Activated T-helper 2 cell treated with anti-CD3 and anti-CD28 coated beads, Interferon-gamma antibody, Interleukin-2, Interleukin-4, amounts not matched to agents 10 μg/mL and 5 μg/mL and 100 μg/mL, durations not matched to agents 14 hours and 24 hours and 36 hours (primary cell): Measurements from ENCODE around the gene SOD2. TPM values are rescaled to one million over a fixed set of nuclear protein-coding genes. Genes with fewer than 3 reads are reported as not detected.
"Not testable (repeated sequence)": the region's sequence is repeated elsewhere in the genome, so short reads cannot be mapped to it uniquely, and the experiment has no call there.

Source experiments
- DNase-seq: peaks from one replicate; pipeline ENCODE4 v3.0.0; 2021; ENCODE audit warnings: low spot score
- H3K27ac Mint-ChIP-seq: one replicate; pipeline ENCODE4 v1.8.0; 2021; ENCODE audit warnings: mixed read lengths
- H3K27me3 Mint-ChIP-seq: one replicate; pipeline ENCODE4 v1.8.0; 2021; ENCODE audit warnings: low read depth, mixed read lengths
- H3K36me3 Mint-ChIP-seq: one replicate; pipeline ENCODE4 v1.8.0; 2021; ENCODE audit warnings: low read depth, mixed read lengths
- H3K4me1 Mint-ChIP-seq: one replicate; pipeline ENCODE4 v1.8.0; 2021; ENCODE audit warnings: low read depth, mixed read lengths
- H3K4me3 Mint-ChIP-seq: one replicate; pipeline ENCODE4 v1.8.0; 2021; ENCODE audit warnings: low read depth, mild to moderate bottlenecking, moderate library complexity, mixed read lengths
- H3K9me3 Mint-ChIP-seq: one replicate; pipeline ENCODE4 v1.8.0; 2021; ENCODE audit warnings: mixed read lengths
- intact Hi-C: fragments of 100-400 bp; cut with micrococcal nuclease; formaldehyde crosslinking; loops from one replicate; pipeline ENCODE4 v1.15.1; 2023
- total RNA-seq: library from RNA; stranded (reverse); gene quantifications from 2 replicates; pipeline ENCODE4 v1.2.3, GENCODE V29; 2022

The SOD2 gene
- total RNA-seq, 1 donor from 2014 or later, result 54.3 TPM

GRCh38 chr6:159676890-159677505 lies 16.0 kb downstream of the SOD2 start:
- H3K27me3 Mint-ChIP-seq, result no peaks in the 10 kb centered on the region
- intact Hi-C loops, result no loop called here
- H3K9me3 Mint-ChIP-seq, result peaks cover 4% of the 10 kb centered on the region
- DNase-seq, result no peak
- H3K36me3 Mint-ChIP-seq, result peaks cover 29% of the 10 kb centered on the region
- H3K4me3 Mint-ChIP-seq, result no peak overlapping the region
- peaks cover 27% of the 10 kb centered on the region for H3K4me1 Mint-ChIP-seq
- no peak overlapping the region for H3K27ac Mint-ChIP-seq

GRCh38 chr6:159676236-159676635 lies 16.8 kb downstream of the SOD2 start:
- H3K27me3 Mint-ChIP-seq, H3K4me3 Mint-ChIP-seq, H3K9me3 Mint-ChIP-seq, DNase-seq, intact Hi-C loops, H3K27ac Mint-ChIP-seq: not testable (repeated sequence)
- peaks cover 23% of the 10 kb centered on the region for H3K36me3 Mint-ChIP-seq
- H3K4me1 Mint-ChIP-seq, result peaks cover 20% of the 10 kb centered on the region

GRCh38 chr6:159665868-159666635 lies 27.0 kb downstream of the SOD2 start:
- Mint-ChIP-seq H3K27me3 (no peaks in the 10 kb centered on the region), H3K27ac (no peak overlapping the region), H3K4me3 (no peak overlapping the region), H3K9me3 (peaks cover 5% of the 10 kb centered on the region), H3K36me3 (peaks cover 3% of the 10 kb centered on the region), H3K4me1 (no peaks in the 10 kb centered on the region)
- no peak for DNase-seq
- intact Hi-C loops, result no loop called here

- DNase-seq, H3K27me3 Mint-ChIP-seq, H3K36me3 Mint-ChIP-seq, H3K4me1 Mint-ChIP-seq, H3K27ac Mint-ChIP-seq, intact Hi-C loops, H3K4me3 Mint-ChIP-seq, H3K9me3 Mint-ChIP-seq: not testable (repeated sequence)
Observed at GRCh38 chr6:159663368-159663889, 29.6 kb downstream of the SOD2 start.

- DNase-seq, intact Hi-C loops, H3K36me3 Mint-ChIP-seq: not testable (repeated sequence)
Observed at GRCh38 chr6:159661977-159662376, 31.1 kb downstream of the SOD2 start.

GRCh38 chr6:159655409-159655988 lies 37.5 kb downstream of the SOD2 start:
- Mint-ChIP-seq H3K36me3 (no peaks in the 10 kb centered on the region), H3K4me3 (no peak overlapping the region), H3K4me1 (no peaks in the 10 kb centered on the region), H3K27ac (no peak overlapping the region), H3K9me3 (peaks cover 3% of the 10 kb centered on the region), H3K27me3 (peaks cover 3% of the 10 kb centered on the region)
- intact Hi-C loops, result loop anchor here (2.0 kb wide), 1 partner anchor 481 kb away; no protein-coding TSS in a partner anchor
- DNase-seq, result no peak

More at GRCh38 chr6:159661977-159662376, 31.1 kb downstream of the SOD2 start:
- H3K27ac Mint-ChIP-seq, H3K4me1 Mint-ChIP-seq, H3K4me3 Mint-ChIP-seq, H3K9me3 Mint-ChIP-seq, H3K27me3 Mint-ChIP-seq: not testable (repeated sequence)

- no peaks in the 10 kb centered on the region for H3K36me3 Mint-ChIP-seq
- H3K9me3 Mint-ChIP-seq, result peaks cover 3% of the 10 kb centered on the region
- no peak for DNase-seq
- H3K4me3 Mint-ChIP-seq, result no peak overlapping the region
- peaks cover 3% of the 10 kb centered on the region for H3K27me3 Mint-ChIP-seq
- H3K4me1 Mint-ChIP-seq, result no peaks in the 10 kb centered on the region
- intact Hi-C loops, result loop anchor here (2.0 kb wide), 1 partner anchor 480 kb away; no protein-coding TSS in a partner anchor
- H3K27ac Mint-ChIP-seq, result no peak overlapping the region
Observed at GRCh38 chr6:159654483-159655098, 38.5 kb downstream of the SOD2 start.

- intact Hi-C loops, result no loop called here
- H3K36me3 Mint-ChIP-seq, result no peaks in the 10 kb centered on the region
Observed at GRCh38 chr6:159650314-159650713, 42.7 kb downstream of the SOD2 start.

GRCh38 chr6:159649441-159649840 lies 43.6 kb downstream of the SOD2 start:
- Mint-ChIP-seq H3K36me3 (no peaks in the 10 kb centered on the region), H3K4me3 (no peak overlapping the region), H3K27me3 (no peaks in the 10 kb centered on the region), H3K27ac (no peak overlapping the region), H3K9me3 (no peaks in the 10 kb centered on the region), H3K4me1 (peaks cover 6% of the 10 kb centered on the region)
- DNase-seq, result no peak
- intact Hi-C loops, result no loop called here

More at GRCh38 chr6:159650314-159650713, 42.7 kb downstream of the SOD2 start:
- H3K4me3 Mint-ChIP-seq, result no peak overlapping the region
- H3K4me1 Mint-ChIP-seq, result peaks cover 6% of the 10 kb centered on the region
- H3K27ac Mint-ChIP-seq, result no peak overlapping the region
- H3K27me3 Mint-ChIP-seq, result peaks cover 1% of the 10 kb centered on the region
- H3K9me3 Mint-ChIP-seq, result no peaks in the 10 kb centered on the region
- DNase-seq, result no peak

- no peaks in the 10 kb centered on the region for H3K27me3 Mint-ChIP-seq
- no peaks in the 10 kb centered on the region for H3K9me3 Mint-ChIP-seq
- H3K27ac Mint-ChIP-seq, result no peak overlapping the region
- no peak overlapping the region for H3K4me3 Mint-ChIP-seq
- intact Hi-C loops, result no loop called here
- no peaks in the 10 kb centered on the region for H3K36me3 Mint-ChIP-seq
- no peak for DNase-seq
- peaks cover 6% of the 10 kb centered on the region for H3K4me1 Mint-ChIP-seq
Observed at GRCh38 chr6:159646733-159647132, 46.3 kb downstream of the SOD2 start.

GRCh38 chr6:159646116-159646515 lies 46.9 kb downstream of the SOD2 start:
- peaks cover 6% of the 10 kb centered on the region for H3K4me1 Mint-ChIP-seq
- no peak overlapping the region for H3K4me3 Mint-ChIP-seq
- no peaks in the 10 kb centered on the region for H3K36me3 Mint-ChIP-seq
- no peak overlapping the region for H3K27ac Mint-ChIP-seq
- DNase-seq, result no peak
- H3K27me3 Mint-ChIP-seq, result no peaks in the 10 kb centered on the region
- H3K9me3 Mint-ChIP-seq, result no peaks in the 10 kb centered on the region
- intact Hi-C loops, result no loop called here

- Mint-ChIP-seq H3K4me3 (no peak overlapping the region), H3K27ac (no peak overlapping the region), H3K4me1 (peaks cover 6% of the 10 kb centered on the region), H3K27me3 (no peaks in the 10 kb centered on the region), H3K9me3 (no peaks in the 10 kb centered on the region), H3K36me3 (no peaks in the 10 kb centered on the region)
- no peak for DNase-seq
- intact Hi-C loops, result no loop called here
Observed at GRCh38 chr6:159645640-159646039, 47.4 kb downstream of the SOD2 start.
